HG03039 (cell line): ENCODE data around the gene HYAL3.

Source experiments
- ATAC-seq: cut with Tn5 transposase; IDR thresholded peaks from one replicate; pipeline ENCODE4 v1.9.1; 2021; ENCODE audit warnings: mild to moderate bottlenecking, moderate library complexity; ENCODE audit not compliant: unreplicated experiment

HYAL3 gene

DNA sequence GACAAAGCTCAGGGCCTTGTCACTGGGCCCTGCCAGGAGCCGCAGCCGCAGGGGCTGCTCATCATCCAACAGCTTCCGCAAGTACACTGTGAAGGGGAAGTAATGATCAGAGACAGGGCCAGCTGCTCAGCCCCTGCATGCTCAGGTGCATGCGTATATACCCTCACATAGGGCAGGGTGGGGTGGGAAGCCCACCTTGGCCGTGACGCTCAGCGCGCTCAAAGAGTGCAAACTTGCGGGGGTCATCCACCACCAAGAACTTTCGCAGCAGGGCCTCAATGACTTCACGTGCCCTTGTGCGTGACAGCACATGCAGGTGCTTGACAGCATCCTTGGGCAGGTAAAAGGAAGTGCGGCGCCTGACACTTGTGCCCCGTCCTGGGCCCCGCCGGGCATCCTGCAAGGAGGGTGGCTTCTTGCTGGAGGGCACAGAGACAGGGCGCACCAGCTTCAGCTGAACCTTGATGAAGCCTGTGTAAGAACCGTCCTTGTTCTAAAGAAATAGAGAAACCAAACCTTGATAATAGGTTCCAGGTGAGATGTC is 32.2 kb upstream of the HYAL3 start:
- no peak for ATAC-seq

DNA sequence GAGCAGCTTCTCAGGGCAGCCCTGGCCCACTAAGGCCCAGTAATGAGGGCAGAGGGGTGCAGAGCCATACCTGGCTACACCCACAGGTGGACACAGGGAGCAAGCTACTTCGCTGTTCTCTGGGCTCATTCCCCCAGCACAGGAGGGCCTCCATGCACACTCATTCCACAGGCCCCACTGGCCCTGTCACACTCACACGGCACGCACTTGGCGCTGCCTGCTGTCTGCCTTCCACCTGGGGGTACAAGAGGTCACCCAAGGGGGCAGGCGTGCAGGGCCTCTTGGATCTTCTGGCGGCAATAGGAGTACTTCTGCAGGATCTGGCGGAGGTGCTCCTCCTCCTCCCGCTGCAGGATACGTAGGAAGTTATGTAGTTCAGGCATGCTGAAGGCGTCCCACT is 31.1 kb upstream of the HYAL3 start:
- no peak for ATAC-seq

DNA sequence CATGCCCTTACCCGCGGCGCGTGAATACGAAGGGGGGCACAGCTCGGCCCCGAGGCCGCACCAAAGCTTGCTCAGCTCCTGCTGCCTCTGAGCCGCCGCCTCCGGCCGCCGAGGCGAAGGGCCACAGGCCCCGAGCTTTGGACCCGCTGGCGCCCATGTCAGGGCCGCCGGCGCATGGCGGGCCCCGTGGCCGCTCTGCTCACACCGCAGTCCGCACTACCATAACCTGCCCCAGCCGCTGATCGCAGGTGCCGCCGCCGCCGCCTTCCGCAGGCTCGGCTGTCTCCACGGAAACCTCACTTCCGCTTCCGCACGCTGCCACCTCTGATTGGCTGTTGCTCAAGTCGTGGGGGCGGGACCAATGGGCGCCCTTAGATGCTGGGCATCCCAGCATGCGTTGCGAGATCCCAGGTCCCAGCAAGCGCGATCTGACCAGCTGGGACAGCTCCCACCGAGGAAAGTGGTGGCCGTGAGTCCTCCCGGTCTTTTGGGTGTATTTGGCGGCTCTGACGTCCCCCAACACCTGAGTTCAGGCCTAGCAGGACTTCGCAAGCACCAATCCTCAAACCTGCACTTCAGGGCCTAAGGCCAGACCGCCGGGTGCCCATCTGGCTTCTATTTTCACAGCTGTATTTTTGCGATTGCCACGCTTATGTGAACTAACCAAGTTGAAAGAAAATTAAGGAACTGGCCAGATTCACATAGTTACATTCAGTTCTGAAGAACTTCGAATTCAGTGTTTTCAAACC is 28.9 kb upstream of the HYAL3 start, which contains the start of gene TUSC2:
Gene TUSC2 (minus strand): TSS at position 281 of the 749 bp plus-strand sequence. CDS start 124 bp downstream, at position 157.
- peak; percentile 84 for ATAC-seq

GRCh38 chr3:50327129-50327528 is 27.9 kb upstream of the HYAL3 start:
- no peak for ATAC-seq

GRCh38 chr3:50326182-50326541 is 27.0 kb upstream of the HYAL3 start:
- ATAC-seq = no peak

DNA sequence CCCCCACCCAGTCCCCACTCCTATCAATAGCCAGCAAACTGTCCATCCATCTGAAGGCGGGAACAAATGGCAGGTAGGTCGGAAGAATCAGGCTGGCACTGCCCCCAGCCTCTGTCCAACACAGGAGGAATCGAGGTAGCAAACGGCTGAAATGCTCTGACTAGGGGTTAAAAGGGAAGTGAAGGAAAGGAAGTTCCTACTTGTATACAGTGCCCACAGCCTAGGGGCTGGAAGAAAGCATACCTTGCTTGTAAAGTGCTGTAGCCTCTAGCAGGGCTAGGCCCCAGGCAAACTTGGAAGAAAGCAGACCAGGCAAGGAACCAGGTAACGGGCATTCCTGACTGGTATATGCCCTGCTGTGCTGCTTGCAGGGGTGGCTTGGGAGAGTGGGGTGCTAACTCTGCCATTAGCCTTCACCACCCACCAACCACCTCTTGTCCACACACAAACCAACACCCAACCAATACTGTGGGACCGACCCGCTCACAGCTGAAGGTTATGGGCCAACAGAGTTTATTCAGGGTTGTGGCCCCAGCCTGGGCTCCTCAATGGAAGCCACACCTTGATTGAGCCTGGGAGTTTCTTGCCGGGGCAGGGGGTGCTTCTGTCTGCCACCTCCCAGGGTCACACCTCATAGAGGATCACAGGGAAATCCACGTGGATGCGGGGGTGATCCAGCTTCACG is 26.4 kb upstream of the HYAL3 start:
- ATAC-seq = no peak

- no peak for ATAC-seq
These were observed 25.9 kb upstream of the HYAL3 start for GRCh38 chr3:50325113-50325480.

DNA sequence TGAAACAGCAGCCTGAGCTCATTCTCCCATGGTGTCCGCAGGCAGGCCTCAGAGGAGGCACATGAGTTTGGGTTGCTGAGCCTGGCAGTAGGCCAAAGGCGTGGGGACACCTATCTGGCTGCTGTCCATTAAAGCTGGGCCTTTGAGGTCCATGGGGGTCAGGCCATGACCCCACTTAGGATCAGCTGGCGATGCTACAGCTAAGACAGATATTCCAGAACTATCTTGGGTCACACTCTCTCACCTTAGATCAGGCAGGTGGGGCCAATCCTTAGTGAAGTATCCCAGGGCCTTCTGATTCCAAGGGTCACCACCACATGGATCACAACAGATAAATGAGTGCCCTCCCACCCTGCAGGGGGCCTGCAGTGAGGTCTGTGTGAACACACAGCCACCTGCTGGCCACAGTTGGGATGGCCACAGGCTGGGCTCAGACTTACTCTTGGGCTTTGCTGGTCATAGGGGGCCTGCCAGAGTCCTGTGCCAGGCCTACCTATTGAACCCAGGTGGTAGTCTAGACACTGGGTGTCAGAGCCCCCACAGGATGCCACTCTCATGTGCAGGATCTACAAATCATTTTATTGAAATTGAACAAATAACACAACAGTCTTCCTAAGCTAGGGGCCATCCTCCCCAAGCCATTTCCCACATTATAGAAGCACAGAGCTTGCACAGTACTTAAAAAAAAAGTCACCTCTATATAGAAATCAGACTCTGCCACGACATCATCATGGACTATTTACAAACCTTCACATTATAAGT is 25.3 kb upstream of the HYAL3 start:
- ATAC-seq = no peak

DNA sequence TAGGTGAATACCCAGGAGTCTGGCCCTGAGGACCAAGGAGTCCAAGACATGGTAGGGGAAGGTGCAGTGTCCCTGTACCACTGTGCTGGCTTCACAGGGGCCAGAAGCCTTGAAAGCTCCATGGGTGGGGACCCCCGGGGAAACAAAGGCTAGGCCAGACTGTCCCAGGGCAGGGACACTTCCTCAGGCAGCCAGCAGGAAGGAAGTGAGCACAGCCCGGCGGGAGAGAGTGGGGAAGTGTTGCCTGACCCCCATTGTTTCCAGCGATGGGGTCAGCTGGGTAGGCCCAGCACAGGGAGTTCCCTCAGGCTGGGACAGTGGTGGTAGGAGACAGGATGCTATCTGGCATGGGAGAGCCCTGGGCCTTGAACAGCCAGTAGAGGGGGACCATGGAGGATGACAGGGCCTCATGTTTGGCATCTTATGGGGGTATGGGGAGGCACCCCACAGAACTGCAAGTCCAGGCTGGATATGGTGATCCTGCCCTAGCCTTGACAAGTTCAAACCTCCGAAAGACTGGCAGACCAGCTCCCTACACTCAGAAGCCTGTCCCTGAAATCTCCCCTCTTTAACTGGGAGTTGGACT is 24.5 kb upstream of the HYAL3 start:
- ATAC-seq = no peak

DNA sequence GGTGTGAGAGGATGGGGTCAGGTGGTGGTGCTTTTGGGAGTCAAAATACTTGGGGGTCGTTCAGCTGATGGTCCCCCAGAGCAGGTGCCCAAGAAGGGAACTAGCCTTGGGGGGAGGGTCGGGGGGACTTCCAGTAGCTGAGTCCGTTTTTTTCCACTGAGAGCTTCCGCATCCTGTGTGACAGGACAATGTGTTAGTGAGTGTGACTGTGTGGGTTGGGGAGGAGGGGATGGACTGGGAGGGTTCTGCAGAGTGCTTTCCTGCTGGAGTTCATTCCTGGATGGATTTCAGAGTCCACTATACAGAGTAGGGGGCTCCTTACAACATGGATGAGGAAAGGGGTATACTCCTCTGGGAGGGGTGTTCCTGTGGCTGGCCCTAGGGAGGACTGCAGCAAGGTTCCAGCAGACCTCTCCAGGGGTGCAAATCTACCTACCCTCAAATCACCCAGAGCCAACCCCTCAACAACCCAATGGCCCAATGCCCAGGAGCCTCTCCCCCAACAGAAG is 23.9 kb upstream of the HYAL3 start:
- ATAC-seq = no peak

DNA sequence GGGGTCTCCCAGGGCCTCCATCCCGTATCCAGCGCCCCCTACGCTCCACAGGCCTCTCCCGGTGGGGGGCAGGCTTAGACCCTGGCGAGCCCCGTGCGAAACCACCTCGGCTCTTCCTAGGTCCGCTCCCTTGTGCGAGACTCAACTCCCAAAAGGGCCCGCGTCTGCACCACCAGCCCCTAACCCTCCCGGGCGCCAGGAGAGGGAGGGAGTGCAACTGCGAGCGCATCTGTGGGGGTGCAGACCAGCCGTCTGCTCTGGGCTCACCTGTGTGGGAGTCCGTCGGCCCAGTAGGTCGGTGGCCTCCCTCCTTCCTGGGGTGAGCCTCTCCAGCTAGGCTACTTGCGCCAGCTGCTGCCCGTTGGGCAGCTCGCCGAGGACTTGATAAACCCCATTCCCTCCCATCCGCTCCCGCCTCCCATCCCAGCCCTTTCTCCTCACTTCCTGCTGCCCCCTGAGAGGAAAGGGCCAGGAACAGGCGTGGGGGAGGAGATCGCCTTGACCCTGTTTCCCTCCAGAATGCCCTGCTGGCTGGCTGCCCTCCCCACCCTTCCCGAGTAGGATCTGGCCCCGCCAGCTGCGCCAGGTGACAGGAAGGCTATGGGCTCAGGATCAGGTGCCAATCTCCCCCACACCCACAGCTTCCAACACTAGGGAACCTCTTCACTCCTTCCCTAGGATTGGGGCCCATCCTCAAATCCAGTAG is 23.3 kb upstream of the HYAL3 start, which contains the start of gene HYAL2:
Gene HYAL2 (minus strand): TSS at position 360 of the 706 bp plus-strand sequence. CDS start 2,256 bp downstream, outside the sequence.
- ATAC-seq = no peak

DNA sequence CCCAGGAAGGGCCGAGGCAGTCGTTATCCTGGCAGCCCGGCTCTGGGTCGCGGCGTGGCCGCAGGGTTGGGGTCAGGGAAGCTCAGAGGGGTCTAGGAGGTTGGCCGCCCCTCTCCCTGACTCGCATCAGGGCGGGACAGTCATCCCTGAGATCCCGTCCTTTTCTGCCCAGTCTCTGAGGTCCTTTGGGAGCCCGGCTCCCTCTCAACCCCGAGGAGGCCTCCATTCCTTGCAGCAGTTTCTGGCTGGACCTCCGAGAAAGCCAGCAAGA is 22.8 kb upstream of the HYAL3 start:
- no peak for ATAC-seq

DNA sequence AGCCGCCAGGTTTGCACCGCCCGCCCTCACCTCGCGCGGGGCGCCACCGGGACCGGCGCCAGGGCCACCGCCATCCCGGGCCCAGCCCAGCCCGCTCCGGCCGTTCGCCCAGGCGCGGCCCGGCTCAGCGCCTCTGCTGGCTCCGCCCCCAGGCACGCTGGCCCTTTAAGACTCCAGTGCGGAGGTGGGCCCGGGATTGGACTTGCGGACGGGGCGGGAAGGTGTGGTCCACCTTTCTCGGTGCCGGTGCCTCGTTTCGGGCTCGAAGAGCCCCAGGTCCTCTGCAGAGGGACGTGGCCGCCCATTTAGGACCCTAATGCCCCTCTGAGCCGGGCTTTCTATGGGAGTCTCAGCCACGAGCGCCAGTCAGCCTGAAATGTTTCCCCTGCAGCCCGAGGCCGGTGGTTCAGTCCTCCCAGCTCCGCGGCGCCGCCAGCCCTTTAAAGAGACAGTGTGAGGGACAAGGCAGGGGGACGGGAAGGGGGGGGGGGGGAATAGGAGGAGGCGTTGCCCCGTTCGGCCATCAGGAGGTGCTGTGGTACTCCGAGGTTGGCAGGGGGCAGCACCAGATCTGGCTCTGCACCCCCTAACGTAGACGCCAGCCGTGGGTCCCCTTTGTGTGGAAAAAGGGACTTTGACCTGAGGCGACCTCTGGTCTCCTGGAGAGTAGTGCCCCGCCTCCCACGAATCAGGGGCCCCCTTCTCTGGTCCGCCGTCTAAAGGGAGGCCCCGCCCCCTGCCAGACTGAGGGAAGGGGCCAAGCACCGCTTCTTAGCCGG is 22.3 kb upstream of the HYAL3 start:
- ATAC-seq = peak; percentile 70

GRCh38 chr3:50320853-50321335 is 21.7 kb upstream of the HYAL3 start:
- ATAC-seq = peak; percentile 30

GRCh38 chr3:50319894-50320625 is 20.9 kb upstream of the HYAL3 start:
- ATAC-seq = no peak

DNA sequence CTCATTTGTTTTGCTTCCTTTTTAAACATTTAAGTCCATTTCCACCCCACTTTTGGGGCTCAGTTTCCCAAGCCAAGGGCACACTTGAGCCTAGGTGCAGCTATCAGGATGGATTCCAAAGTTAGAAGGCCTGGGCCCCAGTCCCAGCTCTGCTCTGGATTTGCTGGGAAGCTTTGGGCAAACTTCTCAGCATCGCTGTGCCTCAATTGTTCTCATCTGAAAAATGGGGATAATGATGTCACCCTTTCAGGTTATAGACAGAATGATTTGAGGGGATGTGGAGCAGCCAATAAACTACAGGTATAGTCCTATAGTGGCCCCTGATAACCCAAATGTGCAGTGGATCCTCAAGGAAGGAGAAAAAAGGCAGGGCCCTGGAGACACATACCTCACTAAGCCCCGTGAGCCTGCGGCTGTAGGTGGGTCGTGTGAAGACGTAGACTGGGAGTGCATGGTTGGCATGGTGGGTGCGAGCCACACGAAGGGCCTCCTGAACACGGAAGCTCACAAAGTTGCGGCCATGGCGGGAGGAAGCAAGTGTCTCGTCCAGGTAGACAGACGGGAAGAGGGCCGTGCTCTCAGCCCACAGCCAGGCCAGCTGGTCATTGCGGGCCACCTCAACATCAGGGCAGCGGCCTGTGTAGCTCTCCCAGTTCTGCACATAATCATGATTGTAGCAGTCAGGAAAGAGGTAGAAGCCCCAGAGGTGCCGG is 20.1 kb upstream of the HYAL3 start:
- ATAC-seq = no peak

DNA sequence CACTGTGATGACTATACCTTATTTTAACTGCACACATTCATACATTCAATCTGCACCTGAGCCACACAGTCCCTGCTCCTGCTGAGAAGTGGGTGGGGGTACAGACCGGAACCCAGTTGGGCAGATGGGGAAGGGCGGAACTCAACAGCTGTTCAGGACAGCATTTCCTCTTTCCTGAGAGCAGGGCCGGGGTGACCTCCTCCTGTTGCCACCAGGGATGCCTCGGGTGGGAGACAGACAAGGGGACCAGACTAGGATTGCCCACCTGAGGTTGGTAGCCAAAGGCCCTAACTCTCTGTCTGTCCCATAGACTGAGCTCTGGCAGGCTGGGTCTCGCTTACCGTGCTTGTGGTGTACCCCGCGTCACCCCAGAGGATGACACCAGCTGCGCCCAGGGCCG is 19.4 kb upstream of the HYAL3 start:
- ATAC-seq = no peak

- no peak for ATAC-seq
These were observed 19.0 kb upstream of the HYAL3 start for GRCh38 chr3:50318163-50318562.
